Measurements from ENCODE around the gene ETV4. TPM values are rescaled to one million over a fixed set of nuclear protein-coding genes. Genes with fewer than 3 reads are reported as not detected.
A peak's percentile ranks its signal among the peaks of the same experiment; 100 is the strongest.

Gene ETV4
- total and polyA plus RNA-seq, 2 of the 13 experiments (the other 11 are each of a cell fraction or from before 2014, with no cell fraction given): 128 to 330 TPM

DNA sequence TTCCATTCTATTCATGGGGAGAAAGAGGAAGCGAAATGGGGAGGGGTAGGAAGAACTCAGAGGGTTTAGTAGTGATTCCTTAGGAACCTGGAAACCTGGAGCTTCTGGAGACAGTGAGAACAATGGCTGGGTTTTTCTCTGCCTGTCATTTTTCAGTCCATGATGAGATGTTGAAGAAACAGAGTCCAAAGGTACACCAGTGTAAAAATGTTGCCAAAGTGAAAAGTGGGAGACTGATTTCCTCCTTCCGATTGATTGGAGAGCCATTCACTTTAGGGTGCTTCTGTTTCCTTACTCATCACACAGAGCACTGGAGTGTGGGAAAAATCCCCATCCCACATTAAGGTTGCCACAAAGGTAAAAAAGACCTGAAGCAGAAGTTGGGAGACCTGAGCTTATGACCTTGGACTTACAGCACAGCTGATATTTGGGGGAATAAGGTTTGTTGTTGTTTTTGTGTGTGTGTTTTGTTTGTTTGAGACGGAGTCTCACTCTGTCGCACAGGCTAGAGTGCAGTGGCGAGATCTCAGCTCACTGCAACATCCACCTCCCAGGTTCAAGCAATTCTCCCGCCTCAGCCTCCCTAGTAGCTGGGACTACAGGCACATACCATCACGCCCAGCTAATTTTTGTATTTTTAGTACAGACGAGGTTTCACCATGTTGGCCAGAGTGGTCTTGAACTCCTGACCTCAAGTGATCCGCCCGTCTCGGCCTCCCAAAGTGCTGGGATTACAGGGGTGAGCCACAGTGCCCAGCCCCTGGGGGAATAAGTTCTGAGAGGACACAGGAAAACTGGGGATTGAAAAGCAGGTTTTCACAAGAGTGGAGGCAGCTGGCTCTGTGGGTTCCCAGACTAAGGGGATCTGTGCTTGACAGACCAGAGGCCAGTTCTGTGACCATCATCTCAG, 63.8 kb downstream of the ETV4 start (continued):
- TF ChIP-seq, protein P1, sequence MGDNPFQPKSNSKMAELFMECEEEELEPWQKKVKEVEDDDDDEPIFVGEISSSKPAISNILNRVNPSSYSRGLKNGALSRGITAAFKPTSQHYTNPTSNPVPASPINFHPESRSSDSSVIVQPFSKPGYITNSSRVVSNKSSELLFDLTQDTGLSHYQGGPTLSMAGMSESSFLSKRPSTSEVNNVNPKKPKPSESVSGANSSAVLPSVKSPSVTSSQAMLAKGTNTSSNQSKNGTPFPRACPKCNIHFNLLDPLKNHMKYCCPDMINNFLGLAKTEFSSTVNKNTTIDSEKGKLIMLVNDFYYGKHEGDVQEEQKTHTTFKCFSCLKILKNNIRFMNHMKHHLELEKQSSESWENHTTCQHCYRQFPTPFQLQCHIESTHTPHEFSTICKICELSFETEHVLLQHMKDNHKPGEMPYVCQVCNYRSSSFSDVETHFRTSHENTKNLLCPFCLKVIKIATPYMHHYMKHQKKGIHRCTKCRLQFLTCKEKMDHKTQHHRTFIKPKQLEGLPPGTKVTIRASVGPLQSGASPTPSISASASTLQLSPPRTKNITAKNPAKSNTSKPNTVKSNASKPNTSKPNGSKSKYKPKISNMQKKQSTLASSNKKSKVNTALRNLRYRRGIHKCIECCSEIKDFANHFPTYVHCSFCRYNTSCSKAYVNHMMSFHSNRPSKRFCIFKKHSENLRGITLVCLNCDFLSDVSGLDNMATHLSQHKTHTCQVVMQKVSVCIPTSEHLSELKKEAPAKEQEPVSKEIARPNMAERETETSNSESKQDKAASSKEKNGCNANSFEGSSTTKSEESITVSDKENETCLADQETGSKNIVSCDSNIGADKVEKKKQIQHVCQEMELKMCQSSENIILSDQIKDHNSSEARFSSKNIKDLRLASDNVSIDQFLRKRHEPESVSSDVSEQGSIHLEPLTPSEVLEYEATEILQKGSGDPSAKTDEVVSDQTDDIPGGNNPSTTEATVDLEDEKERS (CRISPR knock-in tag; IDR thresholded peaks at IDR 0.05): 0 out of 2 replicates have a peak, but pooled peaks have one; percentile 42
- TF ChIP-seq, protein P2, sequence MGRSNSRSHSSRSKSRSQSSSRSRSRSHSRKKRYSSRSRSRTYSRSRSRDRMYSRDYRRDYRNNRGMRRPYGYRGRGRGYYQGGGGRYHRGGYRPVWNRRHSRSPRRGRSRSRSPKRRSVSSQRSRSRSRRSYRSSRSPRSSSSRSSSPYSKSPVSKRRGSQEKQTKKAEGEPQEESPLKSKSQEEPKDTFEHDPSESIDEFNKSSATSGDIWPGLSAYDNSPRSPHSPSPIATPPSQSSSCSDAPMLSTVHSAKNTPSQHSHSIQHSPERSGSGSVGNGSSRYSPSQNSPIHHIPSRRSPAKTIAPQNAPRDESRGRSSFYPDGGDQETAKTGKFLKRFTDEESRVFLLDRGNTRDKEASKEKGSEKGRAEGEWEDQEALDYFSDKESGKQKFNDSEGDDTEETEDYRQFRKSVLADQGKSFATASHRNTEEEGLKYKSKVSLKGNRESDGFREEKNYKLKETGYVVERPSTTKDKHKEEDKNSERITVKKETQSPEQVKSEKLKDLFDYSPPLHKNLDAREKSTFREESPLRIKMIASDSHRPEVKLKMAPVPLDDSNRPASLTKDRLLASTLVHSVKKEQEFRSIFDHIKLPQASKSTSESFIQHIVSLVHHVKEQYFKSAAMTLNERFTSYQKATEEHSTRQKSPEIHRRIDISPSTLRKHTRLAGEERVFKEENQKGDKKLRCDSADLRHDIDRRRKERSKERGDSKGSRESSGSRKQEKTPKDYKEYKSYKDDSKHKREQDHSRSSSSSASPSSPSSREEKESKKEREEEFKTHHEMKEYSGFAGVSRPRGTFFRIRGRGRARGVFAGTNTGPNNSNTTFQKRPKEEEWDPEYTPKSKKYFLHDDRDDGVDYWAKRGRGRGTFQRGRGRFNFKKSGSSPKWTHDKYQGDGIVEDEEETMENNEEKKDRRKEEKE (IDR thresholded peaks at IDR 0.05): no peak
- TF ChIP-seq ARID4A (CRISPR knock-in tag; IDR thresholded peaks at IDR 0.05; ENCODE audit: borderline replicate concordance) (peak; percentile 26; the same call in 1 of the 2 replicates), IKZF5 (CRISPR knock-in tag; IDR thresholded peaks at IDR 0.05) (0 out of 2 replicates have a peak, but pooled peaks have one; percentile 24), ZNF274 (CRISPR knock-in tag; IDR thresholded peaks at IDR 0.05) (0 out of 2 replicates have a peak, but pooled peaks have one; percentile 19), PAXIP1 (CRISPR knock-in tag; conservative IDR thresholded peaks at IDR 0.05) (peak; percentile 52; the same call in 1 of the 2 replicates), ZNF710 (CRISPR knock-in tag; IDR thresholded peaks at IDR 0.05; ENCODE audit: borderline replicate concordance) (peak; percentile 20; the same call in 1 of the 2 replicates)
